ENCODE data around the gene RPS6KA5.
"Not testable (repeated sequence)": the region's sequence is repeated elsewhere in the genome, so short reads cannot be mapped to it uniquely, and the experiment has no call there.

The RPS6KA5 gene

DNA sequence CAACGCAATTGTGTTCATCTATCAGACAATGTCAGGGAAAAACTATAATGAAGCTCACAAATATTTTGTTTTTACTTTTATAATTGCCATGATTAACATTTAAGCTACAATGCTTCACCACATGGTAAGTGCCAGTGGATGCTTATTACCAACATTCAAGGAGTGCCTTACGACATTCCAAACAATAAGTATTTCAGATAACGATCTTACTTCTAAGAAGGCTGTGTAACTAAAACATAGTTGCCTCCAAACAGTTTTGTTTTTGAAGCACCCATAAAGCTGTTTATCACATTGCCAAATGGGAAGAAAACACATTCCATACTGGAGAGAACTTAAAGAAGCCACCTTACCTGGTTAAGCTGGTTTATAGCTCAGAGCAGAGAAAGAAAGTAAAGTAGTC, 78.8 kb downstream of the RPS6KA5 start:
- DNase-seq: no peak

DNA sequence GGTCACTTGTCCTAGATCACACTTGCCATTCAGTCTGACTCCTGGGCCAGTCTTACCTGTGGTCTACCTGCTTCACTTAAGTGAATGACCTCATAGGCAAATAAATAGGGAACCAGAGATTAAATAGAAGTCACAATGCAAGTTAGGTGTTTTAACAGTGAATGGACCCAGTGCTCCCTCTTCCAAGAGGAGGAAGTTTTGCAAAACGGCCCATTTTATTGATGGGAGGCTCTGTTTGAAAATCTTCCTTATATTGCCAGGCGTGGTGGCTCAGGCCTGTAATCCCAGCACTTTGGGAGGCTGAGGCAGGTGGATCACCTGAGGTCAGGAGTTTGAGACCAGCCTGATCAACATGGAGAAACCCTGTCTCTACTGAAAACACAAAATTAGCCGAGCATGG, 79.8 kb downstream of the RPS6KA5 start:
- not testable (repeated sequence) for DNase-seq

GRCh38 chr14:90979515-90979914, 80.9 kb downstream of the RPS6KA5 start:
- DNase-seq: no peak

DNA sequence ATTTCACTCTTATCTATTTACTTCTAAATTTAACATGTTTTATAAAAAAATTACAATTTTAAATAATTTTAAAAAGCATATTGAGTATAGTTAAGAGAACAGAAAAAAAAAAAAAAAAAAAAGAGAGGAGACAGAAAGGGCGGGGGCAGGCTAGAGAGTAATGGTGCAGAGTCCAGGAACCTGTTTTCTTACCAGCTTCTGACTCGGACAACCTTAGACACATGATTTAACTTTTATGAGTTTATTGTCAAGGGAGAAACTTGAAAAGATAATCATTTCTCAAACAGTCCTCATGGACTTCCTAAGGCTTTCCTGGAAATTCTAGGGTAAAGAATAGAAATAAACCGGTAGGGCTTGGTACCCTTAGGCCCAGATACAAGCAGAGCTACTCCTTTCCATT, 84.3 kb downstream of the RPS6KA5 start:
- no peak for DNase-seq

GRCh38 chr14:90971687-90972086, 88.8 kb downstream of the RPS6KA5 start:
- no peak for DNase-seq

GRCh38 chr14:90970167-90970600, 90.3 kb downstream of the RPS6KA5 start:
- DNase-seq: no peak

- no peak for DNase-seq
These were observed 90.8 kb downstream of the RPS6KA5 start for GRCh38 chr14:90969531-90970166.

DNA sequence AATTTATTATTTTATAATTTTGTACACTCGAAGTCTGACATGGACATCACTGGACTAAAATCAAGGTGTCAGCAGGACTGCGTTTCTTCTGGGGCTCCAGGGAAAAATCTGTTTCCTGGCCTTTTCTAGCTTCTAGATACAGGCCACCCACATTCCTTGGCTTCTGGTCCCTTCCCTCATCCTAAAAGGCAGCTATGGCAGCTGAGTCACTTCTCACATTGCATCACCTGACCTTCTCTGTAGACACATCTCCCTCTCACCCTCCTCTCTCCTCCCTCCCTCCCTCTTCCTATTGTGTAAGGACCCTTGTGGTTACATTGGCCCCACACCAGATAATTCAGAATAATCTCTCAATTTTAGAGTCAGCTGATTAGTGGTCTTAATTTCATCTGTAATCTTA, 92.4 kb downstream of the RPS6KA5 start:
- DNase-seq: no peak

- no peak for DNase-seq
These were observed 93.9 kb downstream of the RPS6KA5 start for GRCh38 chr14:90966493-90966892.

DNA sequence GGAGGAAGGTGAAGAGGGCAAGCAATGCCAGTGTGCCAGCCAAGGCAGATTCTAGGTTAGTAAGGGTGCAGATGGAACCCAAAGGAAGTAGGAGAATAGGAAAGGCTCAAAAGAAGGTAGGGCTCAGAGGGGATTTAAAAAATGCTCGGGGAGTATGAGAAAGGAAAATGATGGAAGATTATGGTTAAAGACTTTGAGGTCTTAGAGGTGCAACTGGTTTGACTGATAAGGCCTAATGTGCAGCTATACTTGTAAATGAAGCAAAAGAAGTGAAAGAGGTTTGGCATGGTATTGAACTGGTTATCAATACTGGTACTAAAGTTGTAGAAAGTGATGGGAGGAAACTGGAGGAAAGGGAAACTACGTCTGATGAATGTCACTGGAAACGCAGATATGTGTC, 94.7 kb downstream of the RPS6KA5 start:
- no peak for DNase-seq

GRCh38 chr14:90963343-90963742, 97.1 kb downstream of the RPS6KA5 start:
- DNase-seq: no peak

DNA sequence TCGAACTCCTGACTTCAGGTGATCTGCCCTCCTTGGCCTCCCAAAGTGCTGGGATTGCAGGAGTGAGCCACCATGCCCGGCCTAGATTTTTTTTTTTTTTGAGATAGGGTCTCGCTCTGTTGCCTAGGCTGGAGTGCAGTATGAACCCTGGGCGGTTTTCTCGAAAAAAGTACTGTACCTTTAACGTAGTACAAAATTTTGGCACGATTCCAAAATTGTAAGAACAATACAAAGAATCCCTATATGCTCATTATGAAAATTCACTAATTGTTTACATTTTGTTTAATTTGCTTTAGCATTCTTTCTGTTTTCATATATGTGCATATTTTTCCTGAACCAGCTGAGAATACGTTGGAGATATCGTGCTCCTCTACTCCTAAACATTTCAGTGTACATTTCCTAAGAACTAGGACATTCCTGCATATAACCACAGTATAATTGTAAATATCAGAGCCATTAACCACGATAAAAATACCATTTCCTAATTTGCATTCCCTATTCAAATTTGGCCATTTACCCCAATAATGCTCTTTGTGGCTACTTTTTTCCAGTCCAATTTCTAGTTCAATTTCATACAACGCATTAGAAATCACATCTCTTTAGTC, 97.8 kb downstream of the RPS6KA5 start:
- no peak for DNase-seq

DNA sequence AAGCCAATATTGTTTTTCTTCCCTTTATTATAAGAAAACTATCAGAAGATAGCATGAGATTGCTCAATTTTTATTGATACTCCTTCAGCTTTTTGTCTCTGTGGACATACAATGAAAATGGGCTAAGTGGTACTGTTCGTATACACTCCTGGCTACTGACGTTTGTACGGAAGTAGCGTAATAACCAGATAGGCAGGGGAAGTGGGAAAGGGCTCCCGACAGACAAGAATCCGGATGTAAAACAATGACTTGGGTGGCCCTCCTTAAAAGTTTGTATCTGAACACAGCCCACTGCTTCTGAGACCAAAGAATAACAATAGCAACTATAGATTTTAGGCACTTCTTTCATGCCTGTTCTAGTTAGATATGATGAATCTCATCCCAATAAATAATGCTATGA, 99.6 kb downstream of the RPS6KA5 start:
- no peak for DNase-seq

DNA sequence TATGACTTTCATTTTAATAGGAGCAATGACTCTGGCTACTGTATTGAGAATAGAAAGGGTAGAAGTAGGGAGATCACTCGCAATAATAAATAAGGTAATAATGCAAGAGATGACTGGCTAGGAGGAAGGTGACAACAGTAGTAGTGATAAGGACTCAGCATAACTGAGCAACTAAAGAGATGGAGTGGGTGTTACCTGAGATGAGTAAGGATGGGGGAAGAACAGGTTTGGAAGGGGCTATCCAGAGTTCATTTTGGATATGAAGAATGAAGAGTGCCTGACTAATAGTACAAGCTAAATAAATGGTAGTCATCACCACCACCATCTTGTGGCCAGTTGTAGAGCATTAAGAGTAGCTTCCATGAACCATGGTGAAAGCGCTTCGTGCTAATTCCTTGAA, 101.1 kb downstream of the RPS6KA5 start:
- no peak for DNase-seq

- DNase-seq: no peak
These were observed 104.2 kb downstream of the RPS6KA5 start for GRCh38 chr14:90956273-90956672.

DNA sequence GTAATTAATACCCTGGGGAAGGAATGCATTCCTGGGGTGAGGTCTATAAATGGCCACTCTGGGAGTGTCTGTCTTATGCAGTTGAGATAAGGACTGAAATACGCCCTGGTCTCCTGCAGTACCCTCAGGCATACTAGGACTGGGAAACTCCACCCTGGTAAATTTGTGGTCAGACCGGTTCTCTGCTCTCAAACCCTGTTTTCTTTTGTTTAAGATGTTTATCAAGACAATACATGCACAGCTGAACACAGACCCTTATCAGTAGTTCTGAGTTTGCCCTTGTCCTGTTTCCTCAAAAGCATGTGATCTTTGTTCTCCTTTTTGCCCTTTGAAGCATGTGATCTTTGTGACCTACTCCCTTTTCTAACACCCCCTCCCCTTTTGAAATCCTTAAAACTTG, 106.8 kb downstream of the RPS6KA5 start:
- not testable (repeated sequence) for DNase-seq

GRCh38 chr14:90943367-90943766, 117.1 kb downstream of the RPS6KA5 start:
- DNase-seq: no peak

DNA sequence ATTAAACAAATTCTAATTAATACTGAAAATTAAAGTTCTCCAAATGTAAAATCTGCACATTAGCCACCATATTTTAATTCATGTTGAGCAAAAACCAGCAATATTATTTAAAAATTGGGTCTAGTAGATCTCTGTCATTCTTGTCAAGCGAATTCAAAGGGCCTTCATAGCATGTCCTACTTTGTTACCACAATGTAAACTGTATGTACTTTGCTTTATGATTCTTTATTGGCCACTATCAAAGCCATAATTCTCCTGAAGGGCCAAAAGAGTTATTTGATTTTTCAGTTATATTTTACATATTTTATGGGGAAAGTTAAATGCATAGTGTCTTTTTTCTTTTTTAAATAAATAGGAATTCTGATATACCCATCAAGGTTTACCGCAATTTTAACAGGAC, 117.9 kb downstream of the RPS6KA5 start:
- DNase-seq: no peak

- no peak for DNase-seq
These were observed 118.7 kb downstream of the RPS6KA5 start for GRCh38 chr14:90941706-90942105.

GRCh38 chr14:90940318-90940962, 120.0 kb downstream of the RPS6KA5 start:
- no peak for DNase-seq

DNA sequence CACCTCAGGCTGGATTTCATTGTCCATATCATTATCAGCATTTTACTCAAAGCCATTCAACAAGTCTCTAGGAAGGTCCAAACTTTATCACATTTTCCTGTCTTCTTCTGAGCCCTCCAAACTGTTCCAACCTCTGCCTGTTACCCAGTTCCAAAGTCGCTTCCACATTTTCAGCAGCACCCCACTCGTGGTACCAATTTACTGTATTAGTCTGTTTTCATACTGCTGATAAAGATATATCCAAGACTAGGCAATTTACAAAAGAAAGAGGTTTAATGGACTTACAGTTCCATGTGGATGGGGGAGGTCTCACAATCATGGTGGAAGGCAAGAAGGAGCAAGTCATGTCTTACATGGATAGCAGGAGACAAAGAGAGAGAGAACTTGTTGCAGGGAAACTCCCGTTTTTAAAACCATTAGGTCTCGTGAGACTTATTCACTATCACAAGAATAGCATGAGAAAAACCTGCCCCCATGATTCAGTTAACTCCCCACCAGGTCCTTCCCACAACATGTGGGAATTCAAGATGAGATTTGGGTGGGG, 121.1 kb downstream of the RPS6KA5 start:
- not testable (repeated sequence) for DNase-seq

GRCh38 chr14:90938615-90939014, 121.8 kb downstream of the RPS6KA5 start:
- no peak for DNase-seq

DNA sequence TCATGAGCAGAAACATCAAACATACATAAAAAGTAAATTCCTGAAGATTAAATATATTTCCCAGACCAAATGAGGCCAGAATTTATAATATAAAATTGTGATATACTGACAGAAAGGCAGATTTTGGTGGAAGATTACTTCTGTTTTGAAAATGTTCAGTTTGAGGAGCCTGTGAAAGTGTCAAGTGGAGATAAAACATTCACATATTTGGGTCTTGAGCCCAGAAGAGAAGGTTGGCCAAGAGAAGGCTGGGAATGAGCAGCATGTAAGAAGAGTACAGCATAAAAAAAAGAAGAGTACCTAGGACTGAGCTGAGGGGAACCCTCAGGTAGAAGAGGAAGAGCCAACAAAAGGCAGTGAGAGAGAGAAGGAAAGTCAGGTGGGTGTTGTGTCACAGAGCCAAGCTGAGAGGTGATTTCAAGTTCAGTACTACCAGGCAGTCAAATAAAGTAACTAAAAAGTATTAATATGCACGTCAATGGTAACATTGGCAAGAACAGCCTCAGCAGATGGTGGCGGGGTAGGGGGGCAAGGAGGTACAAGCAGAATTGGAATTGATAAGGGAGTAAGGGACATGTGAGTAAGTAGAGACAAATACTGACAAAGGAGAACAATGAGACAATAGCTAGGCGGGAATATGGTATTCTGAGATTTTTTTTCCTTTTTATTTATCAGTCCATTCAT, 123.5 kb downstream of the RPS6KA5 start:
- DNase-seq: no peak
